ENCODE data around the gene BAZ1B.
"Not testable (repeated sequence)": the region's sequence is repeated elsewhere in the genome, so short reads cannot be mapped to it uniquely, and the experiment has no call there.

The BAZ1B gene

GRCh38 chr7:73433924-73434700 is 88.0 kb downstream of the BAZ1B start:
- Histone ChIP-seq H3K36me3 (ENCODE audit: control insufficient read depth, low read length) (peaks cover 3% of the 10 kb centered on the region), H3K4me3 (ENCODE audit: low read length) (peak overlapping the region; percentile 71), H3K4me1 (ENCODE audit: control insufficient read depth, low read length) (no peaks in the 10 kb centered on the region), H3K27ac (ENCODE audit: low read depth, low read length) (no peak overlapping the region), H3F3A (ENCODE audit: control insufficient read depth, insufficient read depth) (peaks cover 11% of the 10 kb centered on the region), H3K9me2 (replicated peaks; ENCODE audit: control insufficient read depth, low read length) (no peaks in the 10 kb centered on the region), H3K79me2 (ENCODE audit: control insufficient read depth, low read length) (no peaks in the 10 kb centered on the region), H3K27me3 (ENCODE audit: control insufficient read depth, low read length) (no peaks in the 10 kb centered on the region; the same call in 1 of the 2 replicates), H4K20me1 (ENCODE audit: control insufficient read depth, insufficient read depth, low read depth, low read length) (peaks cover 4% of the 10 kb centered on the region), H3K4me2 (ENCODE audit: low read length) (peak overlapping the region; percentile 82; the same call in 1 of the 2 replicates), H3K9me3 (ENCODE audit: control insufficient read depth, insufficient read depth, low read length) (no peaks in the 10 kb centered on the region)
- TF ChIP-seq, protein P1, sequence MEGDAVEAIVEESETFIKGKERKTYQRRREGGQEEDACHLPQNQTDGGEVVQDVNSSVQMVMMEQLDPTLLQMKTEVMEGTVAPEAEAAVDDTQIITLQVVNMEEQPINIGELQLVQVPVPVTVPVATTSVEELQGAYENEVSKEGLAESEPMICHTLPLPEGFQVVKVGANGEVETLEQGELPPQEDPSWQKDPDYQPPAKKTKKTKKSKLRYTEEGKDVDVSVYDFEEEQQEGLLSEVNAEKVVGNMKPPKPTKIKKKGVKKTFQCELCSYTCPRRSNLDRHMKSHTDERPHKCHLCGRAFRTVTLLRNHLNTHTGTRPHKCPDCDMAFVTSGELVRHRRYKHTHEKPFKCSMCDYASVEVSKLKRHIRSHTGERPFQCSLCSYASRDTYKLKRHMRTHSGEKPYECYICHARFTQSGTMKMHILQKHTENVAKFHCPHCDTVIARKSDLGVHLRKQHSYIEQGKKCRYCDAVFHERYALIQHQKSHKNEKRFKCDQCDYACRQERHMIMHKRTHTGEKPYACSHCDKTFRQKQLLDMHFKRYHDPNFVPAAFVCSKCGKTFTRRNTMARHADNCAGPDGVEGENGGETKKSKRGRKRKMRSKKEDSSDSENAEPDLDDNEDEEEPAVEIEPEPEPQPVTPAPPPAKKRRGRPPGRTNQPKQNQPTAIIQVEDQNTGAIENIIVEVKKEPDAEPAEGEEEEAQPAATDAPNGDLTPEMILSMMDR (IDR thresholded peaks at IDR 0.05; ENCODE audit: low read depth, low read length, poor library complexity, severe bottlenecking) = no peak
- no peak for TF ChIP-seq EZH2phosphoT487 (IDR thresholded peaks at IDR 0.05; ENCODE audit: borderline replicate concordance, low read length)

DNA sequence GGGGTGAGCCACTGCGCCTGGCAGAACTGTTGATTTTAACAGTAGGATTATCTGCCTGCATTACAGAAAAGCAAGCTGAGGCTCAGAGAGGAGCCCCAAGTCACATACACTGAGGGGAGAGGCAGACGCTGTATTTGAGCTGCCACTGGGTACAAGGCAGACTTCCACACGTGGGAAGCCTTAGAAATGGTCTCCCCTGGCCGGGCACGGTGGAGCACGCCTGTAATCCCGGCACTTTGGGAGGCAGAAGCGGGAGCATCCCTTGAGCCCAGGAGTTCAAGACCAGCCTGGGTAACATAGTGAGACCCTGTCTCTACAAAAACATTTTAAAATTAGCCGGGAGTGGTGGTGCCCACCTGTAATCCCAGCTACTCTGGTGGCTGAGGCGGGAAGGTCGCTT is 89.4 kb downstream of the BAZ1B start:
- H4K20me1 ChIP-seq (ENCODE audit: control insufficient read depth, insufficient read depth, low read depth, low read length) = peaks cover 2% of the 10 kb centered on the region; the same call in 1 of the 2 replicates
- no peak overlapping the region for H3K4me3 ChIP-seq (ENCODE audit: low read length)
- H3K79me2 ChIP-seq (ENCODE audit: control insufficient read depth, low read length) = no peaks in the 10 kb centered on the region
- H3K4me1 ChIP-seq (ENCODE audit: control insufficient read depth, low read length) = no peaks in the 10 kb centered on the region
- H3K27me3 ChIP-seq (ENCODE audit: control insufficient read depth, low read length) = no peaks in the 10 kb centered on the region; the same call in 1 of the 2 replicates
- no peaks in the 10 kb centered on the region for H3K9me3 ChIP-seq (ENCODE audit: control insufficient read depth, insufficient read depth, low read length)
- no peaks in the 10 kb centered on the region for H3K9me2 ChIP-seq (replicated peaks; ENCODE audit: control insufficient read depth, low read length)
- no peak overlapping the region for H3K27ac ChIP-seq (ENCODE audit: low read depth, low read length)
- H3F3A ChIP-seq (ENCODE audit: control insufficient read depth, insufficient read depth) = peaks cover 3% of the 10 kb centered on the region; the same call in 1 of the 2 replicates
- TF ChIP-seq, protein P1 (IDR thresholded peaks at IDR 0.05; ENCODE audit: low read depth, low read length, poor library complexity, severe bottlenecking) = no peak
- TF ChIP-seq EZH2phosphoT487 (IDR thresholded peaks at IDR 0.05; ENCODE audit: borderline replicate concordance, low read length) = no peak
- H3K4me2 ChIP-seq (ENCODE audit: low read length) = no peak overlapping the region
- no peaks in the 10 kb centered on the region for H3K36me3 ChIP-seq (ENCODE audit: control insufficient read depth, low read length)

GRCh38 chr7:73431041-73431835 is 90.9 kb downstream of the BAZ1B start:
- Histone ChIP-seq H4K20me1 (ENCODE audit: control insufficient read depth, insufficient read depth, low read depth, low read length) (0 out of 2 replicates have a peak, but pooled peaks cover 2% of the 10 kb centered on the region), H3K9me3 (ENCODE audit: control insufficient read depth, insufficient read depth, low read length) (no peaks in the 10 kb centered on the region), H3F3A (ENCODE audit: control insufficient read depth, insufficient read depth) (no peaks in the 10 kb centered on the region), H3K79me2 (ENCODE audit: control insufficient read depth, low read length) (no peaks in the 10 kb centered on the region), H3K4me2 (ENCODE audit: low read length) (no peak overlapping the region), H3K4me1 (ENCODE audit: control insufficient read depth, low read length) (no peaks in the 10 kb centered on the region), H3K9me2 (replicated peaks; ENCODE audit: control insufficient read depth, low read length) (no peaks in the 10 kb centered on the region), H3K27ac (ENCODE audit: low read depth, low read length) (no peak overlapping the region), H3K36me3 (ENCODE audit: control insufficient read depth, low read length) (no peaks in the 10 kb centered on the region), H3K4me3 (ENCODE audit: low read length) (no peak overlapping the region), H3K27me3 (ENCODE audit: control insufficient read depth, low read length) (no peaks in the 10 kb centered on the region; the same call in 1 of the 2 replicates)
- TF ChIP-seq EZH2phosphoT487 (IDR thresholded peaks at IDR 0.05; ENCODE audit: borderline replicate concordance, low read length) = no peak
- TF ChIP-seq, protein P1 (IDR thresholded peaks at IDR 0.05; ENCODE audit: low read depth, low read length, poor library complexity, severe bottlenecking) = no peak

DNA sequence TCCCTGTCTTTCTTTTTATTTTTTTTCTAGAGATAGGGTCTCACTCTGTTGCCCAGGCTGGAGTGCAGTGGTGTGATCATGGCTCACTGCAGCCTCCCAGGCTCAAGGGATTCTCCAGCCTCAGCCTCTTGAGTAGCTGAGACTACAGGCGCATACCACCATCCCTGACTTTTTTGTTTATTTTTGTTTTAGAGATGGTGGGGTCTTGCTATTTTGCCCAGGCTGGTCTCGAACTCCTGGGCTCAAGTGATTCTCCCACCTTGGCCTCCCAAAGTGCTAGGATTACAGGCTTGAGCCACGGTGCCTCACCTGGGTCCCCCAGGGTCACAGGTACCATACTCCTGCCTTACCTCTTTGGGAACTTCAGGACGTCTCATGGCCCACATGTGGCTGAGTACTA is 91.6 kb downstream of the BAZ1B start:
- not testable (repeated sequence) for H3K79me2 ChIP-seq (ENCODE audit: control insufficient read depth, low read length); H3K9me2 ChIP-seq (replicated peaks; ENCODE audit: control insufficient read depth, low read length); H3K4me2 ChIP-seq (ENCODE audit: low read length); H3K4me3 ChIP-seq (ENCODE audit: low read length); H3K27ac ChIP-seq (ENCODE audit: low read depth, low read length); H3F3A ChIP-seq (ENCODE audit: control insufficient read depth, insufficient read depth); H3K36me3 ChIP-seq (ENCODE audit: control insufficient read depth, low read length); H3K9me3 ChIP-seq (ENCODE audit: control insufficient read depth, insufficient read depth, low read length); H3K4me1 ChIP-seq (ENCODE audit: control insufficient read depth, low read length); H3K27me3 ChIP-seq (ENCODE audit: control insufficient read depth, low read length); H4K20me1 ChIP-seq (ENCODE audit: control insufficient read depth, insufficient read depth, low read depth, low read length)
